GM18507 (cell line): ENCODE data around the gene B4GALT4.
A peak's percentile ranks its signal among the peaks of the same experiment; 100 is the strongest.

ENCODE experiments used
- DNase-seq: peaks from one replicate; pipeline ENCODE4 v3.0.0; 2011; ENCODE audit warnings: low read depth; ENCODE audit not compliant: insufficient read length; ENCODE audit errors: extremely low spot score
- FAIRE-seq: peaks from 2 replicates; lab custom pipeline; 2011; peaks lifted over from hg19 to GRCh38; lab: Jason Lieb, UNC

The B4GALT4 gene

GRCh38 chr3:119239206-119239820 lies 1.4 kb downstream of the B4GALT4 start:
- DNase-seq, result no peak
- no peak for FAIRE-seq

DNA sequence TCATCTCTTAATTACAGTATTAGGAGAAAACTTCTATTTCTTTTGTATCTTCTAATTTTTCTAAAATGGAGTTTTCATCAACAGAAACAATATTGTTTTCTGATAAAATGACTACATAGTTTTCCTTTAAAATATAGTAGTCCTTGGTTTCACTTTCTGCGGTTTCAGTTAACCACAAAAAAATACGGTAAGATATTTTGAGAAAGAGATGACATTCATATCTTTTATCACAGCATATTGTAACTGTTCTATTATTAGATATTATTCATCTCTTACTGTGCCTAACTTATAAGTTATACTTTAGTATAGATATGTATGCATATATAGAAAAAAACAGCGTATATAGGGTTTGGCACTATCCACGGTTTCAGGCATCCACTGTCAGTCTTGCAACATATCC lies 2.3 kb downstream of the B4GALT4 start:
- FAIRE-seq (no peak), DNase-seq (no peak)

- no peak for DNase-seq
- no peak for FAIRE-seq
These were observed 3.4 kb downstream of the B4GALT4 start for GRCh38 chr3:119237299-119237698.

- FAIRE-seq, result peak; percentile 61
- DNase-seq, result no peak
These were observed 3.9 kb downstream of the B4GALT4 start for GRCh38 chr3:119236756-119237155.

- peak; percentile 35 for FAIRE-seq
- no peak for DNase-seq
These were observed 5.5 kb downstream of the B4GALT4 start for GRCh38 chr3:119235151-119235550.

GRCh38 chr3:119234610-119235009 lies 6.1 kb downstream of the B4GALT4 start:
- DNase-seq, result no peak
- no peak for FAIRE-seq

GRCh38 chr3:119230745-119231144 lies 9.9 kb downstream of the B4GALT4 start:
- no peak for FAIRE-seq
- no peak for DNase-seq

GRCh38 chr3:119230071-119230470 lies 10.6 kb downstream of the B4GALT4 start:
- DNase-seq, result no peak
- FAIRE-seq, result no peak

GRCh38 chr3:119229190-119229589 lies 11.5 kb downstream of the B4GALT4 start:
- no peak for FAIRE-seq
- DNase-seq, result no peak

GRCh38 chr3:119228373-119229145 lies 12.1 kb downstream of the B4GALT4 start:
- FAIRE-seq, result no peak
- no peak for DNase-seq

GRCh38 chr3:119227070-119227850 lies 13.4 kb downstream of the B4GALT4 start:
- no peak for FAIRE-seq
- no peak for DNase-seq

DNA sequence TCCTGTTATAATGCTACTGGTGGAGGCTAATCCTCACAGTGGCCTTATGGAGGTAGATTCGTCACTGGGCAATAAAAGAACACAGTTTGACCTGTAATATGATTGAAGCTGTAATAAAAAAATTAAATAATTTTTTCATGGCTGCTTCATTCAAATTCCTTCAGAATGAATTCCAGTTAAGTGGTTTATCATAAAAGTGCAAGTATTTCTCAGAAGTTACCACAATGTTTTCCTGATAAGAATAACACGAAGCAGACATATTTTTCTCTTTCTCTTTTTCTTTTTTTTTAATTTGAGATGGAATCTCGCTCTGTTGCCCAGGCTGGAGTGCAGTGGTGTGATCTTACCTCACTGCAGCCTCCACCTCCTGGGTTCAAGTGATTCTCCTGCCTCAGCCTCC lies 15.6 kb downstream of the B4GALT4 start:
- DNase-seq (no peak), FAIRE-seq (no peak)

DNA sequence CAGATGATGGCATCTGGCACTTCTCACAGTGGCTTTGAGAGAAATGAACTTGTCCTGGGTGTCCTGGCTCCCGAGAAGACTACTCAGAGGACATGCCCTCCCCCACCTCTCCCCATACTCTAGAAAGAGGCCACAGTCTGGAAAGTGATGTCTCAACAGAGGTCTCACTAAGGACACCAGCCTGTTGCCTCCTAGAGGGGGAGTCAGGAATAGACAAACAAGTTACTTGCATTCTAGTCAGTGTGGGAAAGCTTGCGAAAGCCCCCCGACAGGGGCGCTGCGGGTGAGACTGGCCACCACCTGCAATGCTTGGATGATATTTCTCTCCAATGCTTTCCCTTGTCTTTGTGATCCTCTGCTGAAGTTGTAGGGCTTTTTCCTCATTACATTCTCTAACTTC lies 17.2 kb downstream of the B4GALT4 start:
- no peak for FAIRE-seq

DNA sequence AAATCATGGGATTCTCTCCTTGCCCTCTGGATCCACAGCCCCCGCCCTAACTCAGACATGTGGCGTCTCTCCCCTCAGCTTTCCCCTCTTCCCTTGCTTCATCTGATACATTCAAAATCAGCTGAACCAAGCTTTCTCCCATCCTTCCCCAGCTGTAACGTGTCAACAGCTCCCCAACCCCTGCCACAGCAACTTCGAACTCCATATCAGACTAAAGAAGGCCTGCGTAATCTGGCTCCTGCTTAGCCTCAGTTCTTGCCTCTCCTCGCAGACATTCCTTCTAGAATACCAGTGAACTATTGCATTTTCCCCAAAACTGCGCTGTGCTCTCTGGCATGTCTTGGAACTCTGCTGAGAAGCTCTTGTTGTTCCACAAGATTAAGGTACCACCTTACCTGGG lies 18.3 kb downstream of the B4GALT4 start:
- no peak for FAIRE-seq
- DNase-seq, result no peak

More for the DNA sequence above, 17.2 kb downstream of the B4GALT4 start:
- no peak for DNase-seq

DNA sequence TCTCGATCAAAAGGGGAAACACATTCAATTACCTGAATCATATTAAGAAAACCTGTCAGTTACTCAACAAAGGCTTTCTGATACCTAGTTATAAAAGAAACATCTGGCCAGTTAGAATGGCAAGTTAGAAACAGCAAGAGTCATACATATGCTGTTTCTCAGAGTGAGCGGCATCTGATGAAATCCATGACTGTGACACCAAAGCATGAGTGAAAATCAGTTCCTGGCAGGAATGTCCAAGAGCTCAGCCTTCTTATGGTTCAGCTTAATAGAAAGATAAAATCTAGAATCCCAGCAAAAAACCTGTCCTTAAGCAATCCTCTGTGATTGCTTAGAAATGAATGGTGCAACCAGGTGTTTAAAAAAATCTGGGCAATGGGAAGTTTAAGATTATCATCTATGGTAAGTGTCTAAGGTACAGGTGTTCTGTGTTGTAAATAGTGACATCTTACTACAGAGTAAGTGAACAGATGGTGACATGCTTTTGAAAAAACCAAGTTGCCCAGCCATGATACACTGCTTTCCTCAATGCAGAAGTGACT lies 18.8 kb downstream of the B4GALT4 start:
- FAIRE-seq (no peak), DNase-seq (no peak)

GRCh38 chr3:119220970-119221667 lies 19.6 kb downstream of the B4GALT4 start:
- DNase-seq (no peak), FAIRE-seq (no peak)

DNA sequence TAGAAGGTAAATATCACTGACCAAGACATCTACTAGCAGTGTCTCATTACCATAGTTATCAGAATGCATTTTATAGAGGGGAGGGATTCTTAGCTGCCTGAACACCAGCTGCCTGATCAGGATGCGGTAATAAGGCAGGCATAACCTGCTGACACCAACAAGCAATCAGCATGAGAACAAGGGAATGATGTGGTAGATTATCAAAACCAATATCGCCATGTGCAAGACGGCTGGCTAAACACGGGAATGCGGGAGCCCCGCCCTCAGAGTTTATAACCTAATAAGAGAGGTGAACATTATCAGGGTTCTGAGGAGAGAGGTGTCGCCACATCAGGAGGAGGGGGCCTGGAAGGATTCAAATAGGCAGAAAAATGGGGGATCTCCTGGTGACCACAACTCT lies 20.5 kb downstream of the B4GALT4 start:
- FAIRE-seq, result no peak
- DNase-seq, result no peak

DNA sequence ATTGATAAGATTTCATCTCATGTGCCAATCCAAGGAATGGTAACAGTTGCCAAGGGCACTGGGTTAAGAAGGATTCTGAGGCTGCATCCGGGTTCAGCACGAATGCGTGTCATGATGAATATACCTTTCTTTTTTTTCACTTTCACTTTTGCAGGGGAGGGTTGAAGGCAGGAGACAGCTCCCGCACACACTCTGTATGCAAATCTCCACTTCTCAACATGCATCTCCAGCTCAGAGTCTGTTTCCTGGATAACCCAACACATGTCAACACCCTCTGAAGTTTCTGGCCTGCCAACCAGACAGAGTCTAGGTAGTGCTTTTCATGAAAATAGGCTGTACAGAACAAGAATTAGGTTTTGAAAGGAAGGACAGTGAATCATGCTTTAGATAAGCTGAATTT lies 21.6 kb downstream of the B4GALT4 start:
- DNase-seq (peak; percentile 56), FAIRE-seq (peak; percentile 99)

GRCh38 chr3:119211803-119212202 lies 28.9 kb downstream of the B4GALT4 start:
- FAIRE-seq, result no peak
- no peak for DNase-seq

- FAIRE-seq, result no peak
- DNase-seq, result no peak
These were observed 29.5 kb downstream of the B4GALT4 start for GRCh38 chr3:119211193-119211592.
